ENCODE results near the gene MRPS27.

MRPS27 gene

DNA sequence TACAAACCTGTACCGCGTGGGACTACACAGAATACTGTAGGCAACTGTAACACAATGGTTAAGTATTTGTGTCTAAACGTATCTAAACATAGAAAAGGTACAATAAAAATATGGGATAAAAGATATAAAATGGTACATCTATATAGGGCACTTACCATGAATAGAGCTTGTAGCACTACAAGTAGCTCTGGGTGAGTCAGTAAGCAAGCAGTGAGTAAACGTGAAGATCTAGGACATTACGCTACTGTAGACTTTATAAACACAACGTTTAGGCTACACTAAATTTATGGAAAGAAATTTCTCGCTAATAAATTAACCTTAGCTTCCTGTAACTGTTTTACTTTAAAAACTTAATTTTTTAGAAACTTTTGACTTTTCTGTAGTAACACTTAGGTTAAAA, 46.5 kb downstream of the MRPS27 start:
- TF ChIP-seq TAF1 (IDR thresholded peaks at IDR 0.05; ENCODE audit: borderline replicate concordance, insufficient read depth, low read length) (no peak), FOXP2 (optimal IDR thresholded peaks at IDR 0.05; ENCODE audit: borderline replicate concordance, extremely low read depth, extremely low read length, insufficient read depth) (no peak), POLR2AphosphoS5 (IDR thresholded peaks at IDR 0.05; ENCODE audit: low read depth, low read length) (no peak), SIN3A (IDR thresholded peaks at IDR 0.05; ENCODE audit: borderline replicate concordance, insufficient read depth, low read length) (no peak)
- TF ChIP-seq, protein P1, sequence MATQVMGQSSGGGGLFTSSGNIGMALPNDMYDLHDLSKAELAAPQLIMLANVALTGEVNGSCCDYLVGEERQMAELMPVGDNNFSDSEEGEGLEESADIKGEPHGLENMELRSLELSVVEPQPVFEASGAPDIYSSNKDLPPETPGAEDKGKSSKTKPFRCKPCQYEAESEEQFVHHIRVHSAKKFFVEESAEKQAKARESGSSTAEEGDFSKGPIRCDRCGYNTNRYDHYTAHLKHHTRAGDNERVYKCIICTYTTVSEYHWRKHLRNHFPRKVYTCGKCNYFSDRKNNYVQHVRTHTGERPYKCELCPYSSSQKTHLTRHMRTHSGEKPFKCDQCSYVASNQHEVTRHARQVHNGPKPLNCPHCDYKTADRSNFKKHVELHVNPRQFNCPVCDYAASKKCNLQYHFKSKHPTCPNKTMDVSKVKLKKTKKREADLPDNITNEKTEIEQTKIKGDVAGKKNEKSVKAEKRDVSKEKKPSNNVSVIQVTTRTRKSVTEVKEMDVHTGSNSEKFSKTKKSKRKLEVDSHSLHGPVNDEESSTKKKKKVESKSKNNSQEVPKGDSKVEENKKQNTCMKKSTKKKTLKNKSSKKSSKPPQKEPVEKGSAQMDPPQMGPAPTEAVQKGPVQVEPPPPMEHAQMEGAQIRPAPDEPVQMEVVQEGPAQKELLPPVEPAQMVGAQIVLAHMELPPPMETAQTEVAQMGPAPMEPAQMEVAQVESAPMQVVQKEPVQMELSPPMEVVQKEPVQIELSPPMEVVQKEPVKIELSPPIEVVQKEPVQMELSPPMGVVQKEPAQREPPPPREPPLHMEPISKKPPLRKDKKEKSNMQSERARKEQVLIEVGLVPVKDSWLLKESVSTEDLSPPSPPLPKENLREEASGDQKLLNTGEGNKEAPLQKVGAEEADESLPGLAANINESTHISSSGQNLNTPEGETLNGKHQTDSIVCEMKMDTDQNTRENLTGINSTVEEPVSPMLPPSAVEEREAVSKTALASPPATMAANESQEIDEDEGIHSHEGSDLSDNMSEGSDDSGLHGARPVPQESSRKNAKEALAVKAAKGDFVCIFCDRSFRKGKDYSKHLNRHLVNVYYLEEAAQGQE (IDR thresholded peaks at IDR 0.05; ENCODE audit: insufficient read depth in 1 of 2, low read depth in 2 of 2, low read length in 2 of 2), result no peak

DNA sequence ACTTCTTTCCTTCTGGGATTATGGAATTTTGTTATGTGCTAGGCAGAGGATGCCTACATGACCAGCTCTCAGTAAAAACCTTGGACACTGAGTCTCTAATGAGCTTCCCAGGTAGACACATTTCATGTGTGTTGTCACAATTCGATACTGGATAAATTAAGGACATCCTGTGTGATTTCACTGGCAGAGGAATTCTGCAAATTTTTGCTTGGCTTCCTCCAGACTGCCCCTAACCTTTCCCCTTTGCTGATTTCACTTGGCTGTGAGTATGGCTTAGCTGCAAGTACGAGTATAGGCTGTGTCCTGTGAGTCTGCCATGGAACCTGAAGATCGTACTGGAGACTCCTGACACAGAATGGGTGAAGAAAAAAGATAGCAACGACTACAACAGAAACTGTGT, 47.6 kb downstream of the MRPS27 start:
- TF ChIP-seq POLR2AphosphoS5 (IDR thresholded peaks at IDR 0.05; ENCODE audit: low read depth, low read length) (no peak), SIN3A (IDR thresholded peaks at IDR 0.05; ENCODE audit: borderline replicate concordance, insufficient read depth, low read length) (no peak), FOXP2 (optimal IDR thresholded peaks at IDR 0.05; ENCODE audit: borderline replicate concordance, extremely low read depth, extremely low read length, insufficient read depth) (no peak), TAF1 (IDR thresholded peaks at IDR 0.05; ENCODE audit: borderline replicate concordance, insufficient read depth, low read length) (no peak)
- TF ChIP-seq, protein P1 (IDR thresholded peaks at IDR 0.05; ENCODE audit: insufficient read depth in 1 of 2, low read depth in 2 of 2, low read length in 2 of 2), result no peak

DNA sequence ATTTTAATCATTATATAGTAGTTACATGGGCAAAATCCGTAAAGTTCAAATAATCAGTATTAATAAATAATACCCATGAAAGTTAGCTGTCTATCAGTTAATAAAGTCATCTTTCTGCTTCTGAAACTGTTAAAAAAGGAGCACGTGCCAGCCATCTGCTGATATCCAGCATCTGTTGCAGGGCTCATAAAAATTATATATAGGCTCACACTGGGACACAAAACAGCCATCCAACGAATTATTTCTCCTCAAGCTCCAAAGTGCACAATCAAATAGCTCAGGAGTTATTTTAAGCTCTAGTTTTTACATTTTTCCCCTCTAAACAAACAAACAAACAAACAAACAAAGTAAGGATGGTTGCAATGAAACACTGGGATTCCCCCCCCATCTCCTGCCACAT, 48.3 kb downstream of the MRPS27 start:
- no peak for TF ChIP-seq POLR2AphosphoS5 (IDR thresholded peaks at IDR 0.05; ENCODE audit: low read depth, low read length)
- TF ChIP-seq SIN3A (IDR thresholded peaks at IDR 0.05; ENCODE audit: borderline replicate concordance, insufficient read depth, low read length), result no peak

DNA sequence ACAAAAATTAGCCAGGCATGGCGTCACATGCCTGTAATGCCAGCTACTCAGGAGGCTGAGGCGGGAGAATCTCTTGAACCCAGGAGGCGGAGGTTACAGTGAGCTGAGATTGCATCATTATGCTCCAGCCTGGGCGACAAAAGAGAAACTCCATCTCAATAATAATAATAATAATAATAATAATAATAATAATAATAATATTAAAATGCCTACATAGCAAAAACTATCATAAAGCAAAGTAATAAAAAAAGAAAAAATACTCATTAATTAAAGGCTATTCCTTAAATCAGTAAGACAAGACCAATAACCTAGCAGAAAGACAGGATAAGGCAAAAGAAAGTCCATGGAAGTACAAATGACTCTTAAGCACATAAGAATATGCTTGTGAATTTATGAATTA, 50.0 kb downstream of the MRPS27 start:
- TF ChIP-seq, protein P1 (IDR thresholded peaks at IDR 0.05; ENCODE audit: insufficient read depth in 1 of 2, low read depth in 2 of 2, low read length in 2 of 2), result no peak
- TF ChIP-seq SIN3A (IDR thresholded peaks at IDR 0.05; ENCODE audit: borderline replicate concordance, insufficient read depth, low read length) (no peak), POLR2AphosphoS5 (IDR thresholded peaks at IDR 0.05; ENCODE audit: low read depth, low read length) (no peak), FOXP2 (optimal IDR thresholded peaks at IDR 0.05; ENCODE audit: borderline replicate concordance, extremely low read depth, extremely low read length, insufficient read depth) (no peak), TAF1 (IDR thresholded peaks at IDR 0.05; ENCODE audit: borderline replicate concordance, insufficient read depth, low read length) (no peak)

DNA sequence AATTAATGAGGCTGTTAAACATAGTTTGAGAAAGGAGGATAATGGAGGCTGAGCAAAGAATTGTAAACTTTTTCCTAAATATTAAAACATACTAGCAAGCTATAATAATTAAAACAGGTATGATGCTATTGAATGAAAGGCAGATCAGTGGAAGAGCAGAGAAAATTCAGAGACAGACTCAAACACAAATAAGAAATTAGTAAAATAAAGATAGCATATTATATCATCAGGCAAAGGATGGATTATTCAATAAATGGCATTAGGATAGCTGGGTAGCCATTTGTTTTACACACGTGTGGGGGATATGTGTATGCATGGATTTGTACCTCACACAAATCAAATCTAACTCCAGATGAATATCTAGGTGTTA, 50.6 kb downstream of the MRPS27 start:
- TF ChIP-seq SIN3A (IDR thresholded peaks at IDR 0.05; ENCODE audit: borderline replicate concordance, insufficient read depth, low read length), result no peak
- no peak for TF ChIP-seq TAF1 (IDR thresholded peaks at IDR 0.05; ENCODE audit: borderline replicate concordance, insufficient read depth, low read length)
- TF ChIP-seq POLR2AphosphoS5 (IDR thresholded peaks at IDR 0.05; ENCODE audit: low read depth, low read length), result no peak
- TF ChIP-seq, protein P1 (IDR thresholded peaks at IDR 0.05; ENCODE audit: insufficient read depth in 1 of 2, low read depth in 2 of 2, low read length in 2 of 2), result no peak
- no peak for TF ChIP-seq FOXP2 (optimal IDR thresholded peaks at IDR 0.05; ENCODE audit: borderline replicate concordance, extremely low read depth, extremely low read length, insufficient read depth)
